K562 (cell line): ENCODE results near the gene REC8. TPM values are rescaled to one million over a fixed set of nuclear protein-coding genes. Genes with fewer than 3 reads are reported as not detected.

Source experiments
- BMI1 ChIP-seq: fragments of 150-350 bp; IDR thresholded peaks from 2 replicates; pipeline ENCODE4 v1.6.1; 2014; ENCODE audit warnings: low read length
- CBFA2T2 ChIP-seq: fragments of 450-650 bp; conservative IDR thresholded peaks from 2 replicates; pipeline ENCODE4 v1.6.1; 2017; ENCODE audit warnings: mild to moderate bottlenecking
- CBX3 ChIP-seq, 2 experiments: IDR thresholded peaks; 1 replicate in 1 of 2; 2 replicates in 1 of 2; pipeline ENCODE4 v1.6.1; 2012; ENCODE audit warnings: inconsistent platforms in 2 of 2, low read length in 2 of 2, borderline replicate concordance in 1 of 2, control low read depth in 1 of 2
- HBP1 ChIP-seq: fragments of 450-650 bp; formaldehyde crosslinking; IDR thresholded peaks from 2 replicates; pipeline ENCODE4 v1.4.0; 2022; ENCODE audit warnings: missing genetic modification characterization
- HNRNPL ChIP-seq: fragments of 200-400 bp; formaldehyde crosslinking; IDR thresholded peaks from 2 replicates; pipeline ENCODE4 v1.6.1; 2017; ENCODE audit warnings: low read depth, mild to moderate bottlenecking, low read length
- ID3 ChIP-seq, 2 experiments: fragments of 250-450 bp in 1 of 2; fragments of 450-650 bp in 1 of 2; sonication (Bioruptor Pico) in 1 of 2; IDR thresholded peaks; 2 replicates each; pipeline versions ENCODE4 v1.6.1 to v1.8.0; 2016 to 2021; ENCODE audit warnings: mild to moderate bottlenecking in 2 of 2, moderate library complexity in 2 of 2, missing compliant biosample characterization in 1 of 2, missing genetic modification characterization in 1 of 2
- JUND ChIP-seq, 2 experiments: IDR thresholded peaks; 2 replicates in 1 of 2; 3 replicates in 1 of 2; pipeline ENCODE4 v1.6.1; 2011; ENCODE audit warnings: borderline replicate concordance in 2 of 2, low read depth in 2 of 2, low read length in 2 of 2, improper control_type of control experiment in 1 of 2, missing biosample characterization in 1 of 2, missing genetic modification characterization in 1 of 2, missing genetic modification reagents in 1 of 2
- KAT7 ChIP-seq: sonication (generic); formaldehyde crosslinking; IDR thresholded peaks from 2 replicates; pipeline ENCODE4 v1.8.0; 2022; ENCODE audit warnings: missing genetic modification reagents, mild to moderate bottlenecking, borderline replicate concordance
- MED1 ChIP-seq: sonication (generic); formaldehyde crosslinking; IDR thresholded peaks from 2 replicates; pipeline ENCODE4 v1.8.1; 2023; ENCODE audit warnings: missing genetic modification reagents, borderline replicate concordance
- NFE2L1 ChIP-seq: fragments of 450-650 bp; IDR thresholded peaks from 2 replicates; pipeline ENCODE4 v1.6.1; 2016; ENCODE audit warnings: missing genetic modification characterization, low read depth, mild to moderate bottlenecking, missing compliant biosample characterization, moderate library complexity, borderline replicate concordance
- PHB2 ChIP-seq: fragments of 450-650 bp; IDR thresholded peaks from 2 replicates; pipeline ENCODE4 v1.6.1; 2017; ENCODE audit warnings: low read depth
- POLR3G ChIP-seq: IDR thresholded peaks from 2 replicates; pipeline ENCODE4 v1.6.1; 2011; ENCODE audit not compliant: insufficient read length, insufficient replicate concordance; ENCODE audit errors: extremely low read depth
- RFX7 ChIP-seq: fragments of 250-450 bp; sonication (Bioruptor Pico); IDR thresholded peaks from 2 replicates; pipeline ENCODE4 v1.5.1; 2021; ENCODE audit warnings: mild to moderate bottlenecking
- SRSF7 ChIP-seq: fragments of 200-400 bp; formaldehyde crosslinking; optimal IDR thresholded peaks from 2 replicates; pipeline ENCODE3; 2017; ENCODE audit warnings: mild to moderate bottlenecking, low read depth, low read length
- ZNF408 ChIP-seq: fragments of 250-450 bp; sonication (Bioruptor Pico); IDR thresholded peaks from 2 replicates; pipeline ENCODE4 v1.4.0; 2020; ENCODE audit warnings: low read depth, mild to moderate bottlenecking, moderate library complexity
- polyA plus RNA-seq, 8 experiments: library from polyadenylated mRNA; depleted of rRNA in 4 of 8; stranded (reverse) in 5 of 8; unstranded in 3 of 8; fragments of >200 nt; fragmentation: Nextera tagmentation in 2 of 8; fragmentation: Illumina TruSeq in 1 of 8; extraction: Ambion mirVana in 2 of 8; extraction: Trizol in 1 of 8; gene quantifications; 2 replicates each; pipeline versions ENCODE4 v1.2.1 to v1.2.3, GENCODE V29; 2011 to 2014; ENCODE audit warnings: inconsistent platforms in 1 of 8, missing spikeins in 1 of 8
- total RNA-seq, 7 experiments: library from RNA; depleted of rRNA in 6 of 7; stranded (reverse); fragments of >200 nt in 6 of 7; fragmentation: Illumina TruSeq in 2 of 7; extraction: Trizol in 2 of 7; gene quantifications; 2 replicates each; pipeline versions ENCODE4 v1.2.1 to v1.2.3, GENCODE V29; 2011 to 2021; ENCODE audit warnings: low replicate concordance in 1 of 7

Gene REC8
- total and polyA plus RNA-seq, 9 of the 15 experiments (the other 6 are each of a cell fraction or from before 2014, with no cell fraction given): 0.11 to 2.5 (median 0.85) TPM

- TF ChIP-seq HBP1 (CRISPR knock-in tag) (0 out of 2 replicates have a peak, but pooled peaks have one; percentile 6), KAT7 (CRISPR knock-in tag) (no peak), RFX7 (CRISPR knock-in tag) (no peak), CBFA2T2 (peak; percentile 96), BMI1 (no peak), SRSF7 (no peak), ZNF408 (CRISPR knock-in tag) (no peak), CBX3 (IDR thresholded peaks at IDR 0.05; ENCODE audit: borderline replicate concordance in 1 of 2, low read length in 2 of 2) (no peak), ID3 (CRISPR knock-in tag; IDR thresholded peaks at IDR 0.05) (no peak), ID3 (tag; IDR thresholded peaks at IDR 0.05) (no peak), PHB2 (no peak), HNRNPL (no peak), NFE2L1 (tag) (no peak), POLR3G (no peak), JUND (IDR thresholded peaks at IDR 0.05; ENCODE audit: borderline replicate concordance, low read depth, low read length) (0 out of 2 replicates have a peak, but pooled peaks have one; percentile 12), JUND (tag; IDR thresholded peaks at IDR 0.05; ENCODE audit: borderline replicate concordance, low read depth, low read length) (no peak; the same call in 2 of the 3 replicates), MED1 (CRISPR knock-in tag) (no peak)
These were observed 41.3 kb downstream of the REC8 start, which contains the start of gene CHMP4A (continued) for GRCh38 chr14:24212924-24213865.
